Mesenchymal stem cell (in vitro differentiated cells and primary cell): ENCODE results near the gene AR.

Experiments used
- DNase-seq: peaks from one replicate; pipeline ENCODE4 v3.0.0-alpha.2; 2013
- H2AFZ ChIP-seq: one replicate; pipeline ENCODE4 v1.6.1; 2013; ENCODE audit warnings: low read depth, mild to moderate bottlenecking, control low read depth, inconsistent platforms, low read length, moderate library complexity
- H2AK5ac ChIP-seq: 2 replicates; pipeline ENCODE4 v1.6.1; 2013; ENCODE audit warnings: low read length, moderate library complexity, mild to moderate bottlenecking, inconsistent platforms; ENCODE audit not compliant: severe bottlenecking
- H2BK120ac ChIP-seq: one replicate; pipeline ENCODE4 v1.6.1; 2013; ENCODE audit warnings: low read depth, mild to moderate bottlenecking, inconsistent platforms, low read length, moderate library complexity
- H2BK12ac ChIP-seq, 2 experiments: one replicate each; pipeline ENCODE4 v1.6.1; 2013; ENCODE audit warnings: inconsistent platforms in 2 of 2, low read length in 2 of 2, mild to moderate bottlenecking in 2 of 2, moderate library complexity in 2 of 2, control low read depth in 1 of 2
- H2BK15ac ChIP-seq: one replicate; pipeline ENCODE4 v1.6.1; 2013; ENCODE audit warnings: mild to moderate bottlenecking, low read depth, inconsistent platforms; ENCODE audit not compliant: poor library complexity, severe bottlenecking
- H2BK5ac ChIP-seq: 2 replicates; pipeline ENCODE4 v1.6.1; 2013; ENCODE audit warnings: low read depth, mild to moderate bottlenecking, low read length, control low read depth, inconsistent platforms; ENCODE audit not compliant: poor library complexity, severe bottlenecking
- H3K14ac ChIP-seq, 2 experiments: one replicate each; pipeline ENCODE4 v1.6.1; 2013; ENCODE audit warnings: inconsistent platforms in 2 of 2, low read length in 2 of 2, control low read depth in 1 of 2, mild to moderate bottlenecking in 1 of 2, moderate library complexity in 1 of 2
- H3K18ac ChIP-seq, 2 experiments: one replicate each; pipeline ENCODE4 v1.6.1; 2013; ENCODE audit warnings: inconsistent platforms in 2 of 2, low read length in 2 of 2, control low read depth in 1 of 2, low read depth in 1 of 2, mild to moderate bottlenecking in 1 of 2
- H3K23ac ChIP-seq, 2 experiments: one replicate each; pipeline ENCODE4 v1.6.1; 2013; ENCODE audit warnings: inconsistent platforms in 2 of 2, low read length in 2 of 2, mild to moderate bottlenecking in 2 of 2, moderate library complexity in 2 of 2, control low read depth in 1 of 2
- H3K27ac ChIP-seq: 2 replicates; pipeline ENCODE4 v1.5.1; 2013; ENCODE audit warnings: mild to moderate bottlenecking, moderate library complexity, low read length, control low read depth, inconsistent platforms; ENCODE audit not compliant: poor library complexity, severe bottlenecking
- H3K27me3 ChIP-seq, 2 experiments: 2 replicates each; pipeline versions ENCODE4 v1.6.1 to v1.7.0; 2013; ENCODE audit warnings: low read length in 2 of 2, mild to moderate bottlenecking in 2 of 2, moderate library complexity in 2 of 2, control low read depth in 1 of 2, inconsistent platforms in 1 of 2; ENCODE audit not compliant: control insufficient read depth in 1 of 2, insufficient read depth in 1 of 2
- H3K36me3 ChIP-seq, 2 experiments: 2 replicates each; pipeline versions ENCODE4 v1.6.1 to v1.7.0; 2013; ENCODE audit warnings: low read length in 2 of 2, control low read depth in 1 of 2, inconsistent platforms in 1 of 2, low read depth in 1 of 2, mild to moderate bottlenecking in 1 of 2; ENCODE audit not compliant: insufficient read depth in 2 of 2, control insufficient read depth in 1 of 2
- H3K4ac ChIP-seq, 2 experiments: one replicate each; pipeline ENCODE4 v1.6.1; 2013; ENCODE audit warnings: inconsistent platforms in 2 of 2, low read length in 2 of 2, mild to moderate bottlenecking in 2 of 2, moderate library complexity in 2 of 2, control low read depth in 1 of 2, low read depth in 1 of 2
- H3K4me1 ChIP-seq: 2 replicates; pipeline ENCODE4 v1.6.1; 2013; ENCODE audit warnings: low read depth, low read length, control low read depth; ENCODE audit not compliant: control insufficient read depth, insufficient read depth
- H3K4me2 ChIP-seq: 2 replicates; pipeline ENCODE4 v1.6.1; 2013; ENCODE audit warnings: low read length, mild to moderate bottlenecking, inconsistent platforms; ENCODE audit not compliant: poor library complexity, severe bottlenecking
- H3K4me3 ChIP-seq, 2 experiments: 2 replicates each; pipeline versions ENCODE4 v1.5.1 to v1.7.0; 2013; ENCODE audit warnings: low read length in 2 of 2, mild to moderate bottlenecking in 2 of 2, control low read depth in 1 of 2, low read depth in 1 of 2; ENCODE audit not compliant: insufficient read depth in 1 of 2
- H3K79me1 ChIP-seq: replicated peaks from 2 replicates; pipeline ENCODE4 v1.6.1; 2013; ENCODE audit warnings: mild to moderate bottlenecking, control low read depth, low read length, inconsistent platforms; ENCODE audit not compliant: poor library complexity, severe bottlenecking
- H3K9ac ChIP-seq: 2 replicates; pipeline ENCODE4 v1.7.0; 2013; ENCODE audit warnings: mild to moderate bottlenecking, low read length, moderate library complexity
- H3K9me3 ChIP-seq: 2 replicates; pipeline ENCODE4 v1.7.0; 2013; ENCODE audit warnings: mild to moderate bottlenecking, low read length; ENCODE audit not compliant: control insufficient read depth
- H4K8ac ChIP-seq: one replicate; pipeline ENCODE4 v1.6.1; 2013; ENCODE audit warnings: inconsistent platforms, mild to moderate bottlenecking, low read length, moderate library complexity
- H4K91ac ChIP-seq: one replicate; pipeline ENCODE4 v1.6.1; 2013; ENCODE audit warnings: mild to moderate bottlenecking, low read length, inconsistent platforms
- WGBS: methylation state at CpG from one replicate; pipeline ENCODE4 v1.1.7; 2013; ENCODE audit warnings: mixed read lengths; 5-methylcytosine and 5-hydroxymethylcytosine counted together

The AR gene

DNA sequence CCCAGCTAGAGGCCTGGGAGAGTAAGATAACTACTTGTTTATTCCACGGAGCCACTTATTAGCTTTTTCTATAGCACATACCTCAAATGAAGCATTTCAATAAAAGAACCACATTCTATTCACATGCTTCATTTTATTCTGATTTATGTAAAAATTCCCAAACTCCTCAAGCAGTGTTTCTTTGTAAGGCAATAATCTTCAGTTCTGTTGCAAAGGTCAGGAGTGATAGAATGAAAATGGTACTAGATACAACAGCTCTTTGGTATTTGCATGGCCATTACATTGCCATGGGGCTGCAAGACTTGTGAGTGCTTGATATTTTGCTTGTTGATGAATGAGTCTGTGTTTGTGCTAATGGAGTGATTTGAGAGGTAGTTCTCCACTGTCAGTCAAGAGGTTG is 39.4 kb downstream of the AR start:
- H3K4me2 ChIP-seq, result no peak overlapping the region
- DNase-seq, result no peak
- no peak overlapping the region for H2BK120ac ChIP-seq
- H3K14ac ChIP-seq, result no peak overlapping the region
- no peak overlapping the region for H3K9ac ChIP-seq
- no peak overlapping the region for H4K91ac ChIP-seq
- no peak overlapping the region for H2AFZ ChIP-seq
- 100% methylated on average over 1 of the region's 1 CpG for WGBS
- H3K27ac ChIP-seq, result no peak overlapping the region
- H3K79me1 ChIP-seq, result no peaks in the 10 kb centered on the region
- H4K8ac ChIP-seq, result no peak overlapping the region
- H2AK5ac ChIP-seq, result no peak overlapping the region
- no peak overlapping the region for H3K4ac ChIP-seq
- H3K18ac ChIP-seq, result no peak overlapping the region
- H3K9me3 ChIP-seq, result no peaks in the 10 kb centered on the region
- H3K4me3 ChIP-seq, result no peak overlapping the region
- H3K23ac ChIP-seq, result no peak overlapping the region
- H2BK12ac ChIP-seq, result no peak overlapping the region
- H2BK5ac ChIP-seq, result no peak overlapping the region
- H3K36me3 ChIP-seq, result no peaks in the 10 kb centered on the region
- no peaks in the 10 kb centered on the region for H3K4me1 ChIP-seq
- no peak overlapping the region for H2BK15ac ChIP-seq
- H3K27me3 ChIP-seq, result peaks cover 0 to 11% of the 10 kb centered on the region in 2 experiments

DNA sequence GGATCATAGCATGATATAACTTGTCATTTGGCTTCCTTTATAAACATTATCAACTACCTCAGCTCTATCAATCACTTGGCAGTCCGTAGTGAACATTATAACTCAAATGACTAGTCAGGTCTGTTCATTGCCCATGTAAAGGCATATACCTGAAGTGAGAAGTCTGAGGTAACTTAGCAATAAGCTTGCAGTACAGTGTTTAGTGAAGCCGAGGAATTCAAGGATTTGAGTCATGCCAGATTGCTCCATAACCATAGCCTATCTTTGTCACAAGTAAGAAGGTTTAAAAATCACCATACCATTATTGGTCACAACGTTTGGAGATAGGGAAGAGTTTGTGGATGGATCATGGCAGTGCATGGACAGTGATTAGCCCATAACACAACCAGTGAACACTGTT is 41.6 kb downstream of the AR start:
- no peak for DNase-seq
- no peak overlapping the region for H3K23ac ChIP-seq
- no peak overlapping the region for H3K18ac ChIP-seq
- no peak overlapping the region for H2AFZ ChIP-seq
- no peaks in the 10 kb centered on the region for H3K79me1 ChIP-seq
- WGBS, result no CpG with 5 or more reads among the region's 3 CpGs
- no peaks in the 10 kb centered on the region for H3K9me3 ChIP-seq
- no peak overlapping the region for H3K14ac ChIP-seq
- no peaks in the 10 kb centered on the region for H3K4me1 ChIP-seq
- no peak overlapping the region for H2AK5ac ChIP-seq
- no peaks in the 10 kb centered on the region for H3K36me3 ChIP-seq
- H4K8ac ChIP-seq, result no peak overlapping the region
- no peak overlapping the region for H2BK15ac ChIP-seq
- H2BK120ac ChIP-seq, result no peak overlapping the region
- no peak overlapping the region for H3K27ac ChIP-seq
- no peak overlapping the region for H3K4me2 ChIP-seq
- H3K4me3 ChIP-seq, result no peak overlapping the region
- no peak overlapping the region for H4K91ac ChIP-seq
- no peak overlapping the region for H3K4ac ChIP-seq
- H3K9ac ChIP-seq, result no peak overlapping the region
- no peak overlapping the region for H2BK12ac ChIP-seq
- H3K27me3 ChIP-seq, result peaks cover 0 to 8% of the 10 kb centered on the region in 2 experiments
- no peak overlapping the region for H2BK5ac ChIP-seq

DNA sequence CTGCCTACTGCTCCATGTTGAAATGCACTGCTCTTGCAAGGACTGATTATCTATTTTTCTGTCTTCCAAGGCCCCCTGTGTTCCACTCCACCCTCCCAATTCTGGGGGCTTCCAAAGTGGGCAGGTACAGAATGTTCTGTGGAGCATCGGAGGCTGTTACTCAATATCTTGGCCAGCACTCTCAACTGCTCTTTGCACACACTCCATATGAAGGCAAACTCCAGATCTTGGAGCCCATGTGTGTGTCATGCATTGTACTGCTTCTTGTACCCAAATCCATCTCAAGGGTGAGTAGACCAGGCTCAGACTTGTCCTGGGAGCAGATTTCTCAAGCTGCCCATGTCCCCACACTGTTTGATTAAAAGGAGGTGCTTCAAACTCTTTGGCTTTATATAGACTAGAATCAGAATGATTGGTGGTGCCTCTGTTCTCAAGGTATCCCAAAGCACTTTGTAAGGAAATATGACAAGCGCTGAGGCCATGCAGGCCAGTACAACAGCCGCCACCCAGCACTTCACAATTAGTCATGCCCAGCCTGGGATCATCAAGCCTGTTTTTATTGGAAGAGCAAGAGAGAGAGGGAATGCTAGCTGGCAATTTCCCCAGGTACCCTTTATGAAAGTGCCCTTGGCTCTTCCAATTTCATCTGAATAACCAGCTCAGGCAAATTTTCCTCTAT is 44.3 kb downstream of the AR start:
- WGBS, result 100% methylated on average over 2 of the region's 3 CpGs
- Histone ChIP-seq H3K36me3 (no peaks in the 10 kb centered on the region), H4K91ac (no peak overlapping the region)

DNA sequence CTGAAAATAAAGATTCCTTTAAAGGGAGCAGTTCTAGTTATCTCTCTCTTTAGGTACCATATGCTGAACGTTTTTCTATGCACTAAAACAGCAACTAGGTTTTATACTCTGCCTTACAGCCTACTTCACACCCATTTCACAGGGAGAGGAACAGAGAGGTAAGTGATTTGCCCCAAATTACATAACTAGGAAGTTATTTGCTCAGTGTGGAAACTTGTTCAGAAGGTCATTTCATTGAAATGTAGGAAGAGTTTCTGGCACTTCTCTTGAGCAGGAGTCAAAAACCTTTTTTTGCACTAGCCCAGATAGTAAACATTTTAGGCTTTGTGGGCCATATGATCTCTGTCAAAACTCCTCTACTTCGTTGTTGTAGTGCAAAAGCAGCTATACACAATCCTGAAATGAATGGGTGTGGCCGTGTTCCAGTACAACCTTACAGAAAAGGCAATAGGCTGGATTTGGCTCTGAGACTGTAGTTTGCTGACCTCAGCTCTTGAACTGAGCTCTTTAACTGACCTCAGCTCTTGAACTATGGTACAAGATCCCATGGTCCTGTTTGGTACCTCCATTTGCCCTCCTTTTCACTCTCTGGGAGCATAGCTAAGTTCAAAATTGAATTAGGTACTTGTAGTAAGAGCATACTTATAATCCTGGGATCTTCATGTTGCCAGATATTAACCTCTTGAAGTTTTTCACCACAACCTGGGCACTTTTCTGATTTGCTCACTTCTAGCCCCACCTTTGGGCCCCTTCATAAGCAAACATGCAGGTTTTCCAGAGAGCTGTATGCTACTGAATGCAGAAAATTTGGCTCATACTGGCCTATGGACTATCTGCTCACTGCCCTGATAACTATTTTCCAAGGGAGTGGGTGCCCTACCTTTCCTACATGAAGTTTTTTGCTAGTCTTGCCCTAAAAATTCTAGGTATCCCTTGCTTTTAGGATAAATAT is 53.3 kb downstream of the AR start:
- H2BK5ac ChIP-seq, result no peak overlapping the region
- H2AFZ ChIP-seq, result no peak overlapping the region
- no peak overlapping the region for H3K4ac ChIP-seq
- no peak overlapping the region for H2BK15ac ChIP-seq
- H3K14ac ChIP-seq, result no peak overlapping the region
- H3K4me2 ChIP-seq, result no peak overlapping the region
- no peak overlapping the region for H4K8ac ChIP-seq
- WGBS, result 71% methylated on average over 2 of the region's 3 CpGs
- no peak overlapping the region for H2AK5ac ChIP-seq
- no peak overlapping the region for H4K91ac ChIP-seq
- H3K36me3 ChIP-seq, result no peaks in the 10 kb centered on the region
- no peak overlapping the region for H3K27ac ChIP-seq
- no peaks in the 10 kb centered on the region for H3K4me1 ChIP-seq
- H3K9me3 ChIP-seq, result no peaks in the 10 kb centered on the region
- no peak overlapping the region for H2BK12ac ChIP-seq
- DNase-seq, result no peak
- H3K27me3 ChIP-seq, result peaks cover 0 to 7% of the 10 kb centered on the region in 2 experiments
- no peaks in the 10 kb centered on the region for H3K79me1 ChIP-seq
- no peak overlapping the region for H3K4me3 ChIP-seq
- no peak overlapping the region for H3K9ac ChIP-seq
- H3K23ac ChIP-seq, result no peak overlapping the region
- H3K18ac ChIP-seq, result no peak overlapping the region
- no peak overlapping the region for H2BK120ac ChIP-seq

More for the DNA sequence above, 44.3 kb downstream of the AR start:
- no peak overlapping the region for H2AFZ ChIP-seq
- H2AK5ac ChIP-seq, result no peak overlapping the region
- H3K23ac ChIP-seq, result no peak overlapping the region
- H3K14ac ChIP-seq, result no peak overlapping the region
- no peaks in the 10 kb centered on the region for H3K4me1 ChIP-seq
- H4K8ac ChIP-seq, result no peak overlapping the region
- H2BK15ac ChIP-seq, result no peak overlapping the region
- H3K4me2 ChIP-seq, result no peak overlapping the region
- no peak overlapping the region for H2BK120ac ChIP-seq
- no peak overlapping the region for H3K18ac ChIP-seq
- no peak overlapping the region for H3K27ac ChIP-seq
- H3K4ac ChIP-seq, result no peak overlapping the region
- no peaks in the 10 kb centered on the region for H3K9me3 ChIP-seq
- no peak overlapping the region for H2BK12ac ChIP-seq
- H3K4me3 ChIP-seq, result no peak overlapping the region
- DNase-seq, result no peak
- H3K27me3 ChIP-seq, result peaks cover 0 to 8% of the 10 kb centered on the region in 2 experiments
- H3K9ac ChIP-seq, result no peak overlapping the region
- no peak overlapping the region for H2BK5ac ChIP-seq
- H3K79me1 ChIP-seq, result peaks cover 2% of the 10 kb centered on the region
